OCI-LY3 (cell line): ENCODE measurements around the gene ZYX.

ENCODE experiments used
- EZH2phosphoT487 ChIP-seq: fragments of 200-600 bp; shearing (Covaris generic); IDR thresholded peaks from 2 replicates; pipeline ENCODE4 v1.6.1; 2018; ENCODE audit warnings: antibody characterized with exemption, mixed run types, low read depth
- TF ChIP-seq, protein P1 (sequence below): fragments of 200-600, 300-600 bp; sonication (generic); IDR thresholded peaks from 2 replicates; pipeline ENCODE4 v1.5.1; 2014; ENCODE audit warnings: antibody characterized with exemption, low read length, low read depth

DNA sequence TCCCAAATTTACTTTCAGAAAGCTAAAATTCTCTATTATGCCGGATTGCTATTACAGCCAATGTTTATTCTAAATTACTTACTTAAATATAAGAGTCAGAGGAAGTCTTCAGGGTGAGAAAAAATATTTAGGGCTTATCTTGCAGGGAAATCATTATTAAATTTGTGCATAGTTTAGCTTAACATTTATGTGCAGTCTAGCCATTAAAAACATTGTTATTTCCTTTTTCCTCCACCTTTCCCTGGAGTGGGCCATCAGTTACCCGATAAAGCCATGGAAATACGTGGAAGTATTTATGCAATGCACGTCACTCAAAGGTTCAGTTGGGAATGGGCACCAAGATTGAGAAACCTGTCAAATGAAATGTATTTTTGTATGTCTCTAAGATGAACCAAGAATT, 52.6 kb downstream of the ZYX start:
- TF ChIP-seq, protein P1, sequence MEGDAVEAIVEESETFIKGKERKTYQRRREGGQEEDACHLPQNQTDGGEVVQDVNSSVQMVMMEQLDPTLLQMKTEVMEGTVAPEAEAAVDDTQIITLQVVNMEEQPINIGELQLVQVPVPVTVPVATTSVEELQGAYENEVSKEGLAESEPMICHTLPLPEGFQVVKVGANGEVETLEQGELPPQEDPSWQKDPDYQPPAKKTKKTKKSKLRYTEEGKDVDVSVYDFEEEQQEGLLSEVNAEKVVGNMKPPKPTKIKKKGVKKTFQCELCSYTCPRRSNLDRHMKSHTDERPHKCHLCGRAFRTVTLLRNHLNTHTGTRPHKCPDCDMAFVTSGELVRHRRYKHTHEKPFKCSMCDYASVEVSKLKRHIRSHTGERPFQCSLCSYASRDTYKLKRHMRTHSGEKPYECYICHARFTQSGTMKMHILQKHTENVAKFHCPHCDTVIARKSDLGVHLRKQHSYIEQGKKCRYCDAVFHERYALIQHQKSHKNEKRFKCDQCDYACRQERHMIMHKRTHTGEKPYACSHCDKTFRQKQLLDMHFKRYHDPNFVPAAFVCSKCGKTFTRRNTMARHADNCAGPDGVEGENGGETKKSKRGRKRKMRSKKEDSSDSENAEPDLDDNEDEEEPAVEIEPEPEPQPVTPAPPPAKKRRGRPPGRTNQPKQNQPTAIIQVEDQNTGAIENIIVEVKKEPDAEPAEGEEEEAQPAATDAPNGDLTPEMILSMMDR: no peak
- TF ChIP-seq EZH2phosphoT487: no peak
